ENCODE measurements around the gene HES7.

DNA sequence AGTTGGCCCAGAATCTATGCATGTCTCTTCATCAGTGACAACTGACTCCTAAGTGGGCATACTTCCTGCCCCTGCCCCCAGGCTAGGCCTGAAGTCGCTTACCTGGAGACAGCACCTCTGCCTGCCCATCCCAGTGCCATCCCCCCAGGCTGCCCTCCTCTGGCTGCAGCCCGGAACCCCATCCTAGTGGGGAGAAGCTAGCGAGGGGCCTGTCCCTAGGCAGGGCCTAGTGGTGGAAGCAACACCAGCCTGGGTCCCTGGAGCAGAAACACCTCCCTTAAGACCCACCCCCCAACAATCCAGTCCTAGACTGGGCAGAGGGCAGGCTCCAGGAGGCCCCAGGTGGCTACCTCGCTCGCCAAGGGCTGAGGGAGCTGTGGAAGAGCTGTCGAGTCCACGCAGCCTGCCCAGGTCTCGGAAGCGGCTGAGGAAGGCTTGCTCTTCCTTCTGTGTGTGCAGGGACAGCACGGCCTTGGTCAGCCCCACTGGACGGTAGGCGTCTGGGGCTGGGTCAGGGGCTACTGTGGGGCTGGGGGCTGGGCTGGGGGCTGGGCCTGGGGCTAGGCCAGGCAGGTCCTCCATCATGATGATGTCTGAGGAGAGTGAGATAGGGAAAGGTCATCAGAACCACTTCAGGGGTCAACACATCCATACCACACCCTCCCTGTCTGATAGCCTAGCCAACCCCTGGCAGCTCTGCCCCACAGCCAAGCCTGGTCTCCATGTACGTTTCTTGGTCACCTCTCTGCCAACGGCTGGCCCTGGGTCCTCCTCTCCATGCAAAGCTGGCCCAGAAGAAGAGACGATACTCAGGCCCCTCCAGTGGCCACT lies 20.7 kb upstream of the HES7 start:
- TF ChIP-seq, protein P1, sequence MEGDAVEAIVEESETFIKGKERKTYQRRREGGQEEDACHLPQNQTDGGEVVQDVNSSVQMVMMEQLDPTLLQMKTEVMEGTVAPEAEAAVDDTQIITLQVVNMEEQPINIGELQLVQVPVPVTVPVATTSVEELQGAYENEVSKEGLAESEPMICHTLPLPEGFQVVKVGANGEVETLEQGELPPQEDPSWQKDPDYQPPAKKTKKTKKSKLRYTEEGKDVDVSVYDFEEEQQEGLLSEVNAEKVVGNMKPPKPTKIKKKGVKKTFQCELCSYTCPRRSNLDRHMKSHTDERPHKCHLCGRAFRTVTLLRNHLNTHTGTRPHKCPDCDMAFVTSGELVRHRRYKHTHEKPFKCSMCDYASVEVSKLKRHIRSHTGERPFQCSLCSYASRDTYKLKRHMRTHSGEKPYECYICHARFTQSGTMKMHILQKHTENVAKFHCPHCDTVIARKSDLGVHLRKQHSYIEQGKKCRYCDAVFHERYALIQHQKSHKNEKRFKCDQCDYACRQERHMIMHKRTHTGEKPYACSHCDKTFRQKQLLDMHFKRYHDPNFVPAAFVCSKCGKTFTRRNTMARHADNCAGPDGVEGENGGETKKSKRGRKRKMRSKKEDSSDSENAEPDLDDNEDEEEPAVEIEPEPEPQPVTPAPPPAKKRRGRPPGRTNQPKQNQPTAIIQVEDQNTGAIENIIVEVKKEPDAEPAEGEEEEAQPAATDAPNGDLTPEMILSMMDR (IDR thresholded peaks at IDR 0.05): no peak
- TF ChIP-seq POLR2A (IDR thresholded peaks at IDR 0.05; ENCODE audit: low read depth): no peak

Measured in esophagus muscularis mucosa (tissue), 3 donors.